ENCODE results near the gene TEFM.

- TF ChIP-seq POLR2AphosphoS5 (IDR thresholded peaks at IDR 0.05; ENCODE audit: low read depth, low read length) (no peak), REST (IDR thresholded peaks at IDR 0.05; ENCODE audit: insufficient read depth in 1 of 2, low read depth in 2 of 2, low read length in 2 of 2) (no peak), FOXP2 (optimal IDR thresholded peaks at IDR 0.05; ENCODE audit: borderline replicate concordance, extremely low read depth, extremely low read length, insufficient read depth) (no peak)
Observed at GRCh38 chr17:30886187-30886586, 19.9 kb downstream of the TEFM start.
